ENCODE data around the gene CTIF. TPM values are rescaled to one million over a fixed set of nuclear protein-coding genes. Genes with fewer than 3 reads are reported as not detected.

CTIF gene
- total and polyA plus RNA-seq, 10 donors = 5.2 to 39.2 (median 18.5) TPM

DNA sequence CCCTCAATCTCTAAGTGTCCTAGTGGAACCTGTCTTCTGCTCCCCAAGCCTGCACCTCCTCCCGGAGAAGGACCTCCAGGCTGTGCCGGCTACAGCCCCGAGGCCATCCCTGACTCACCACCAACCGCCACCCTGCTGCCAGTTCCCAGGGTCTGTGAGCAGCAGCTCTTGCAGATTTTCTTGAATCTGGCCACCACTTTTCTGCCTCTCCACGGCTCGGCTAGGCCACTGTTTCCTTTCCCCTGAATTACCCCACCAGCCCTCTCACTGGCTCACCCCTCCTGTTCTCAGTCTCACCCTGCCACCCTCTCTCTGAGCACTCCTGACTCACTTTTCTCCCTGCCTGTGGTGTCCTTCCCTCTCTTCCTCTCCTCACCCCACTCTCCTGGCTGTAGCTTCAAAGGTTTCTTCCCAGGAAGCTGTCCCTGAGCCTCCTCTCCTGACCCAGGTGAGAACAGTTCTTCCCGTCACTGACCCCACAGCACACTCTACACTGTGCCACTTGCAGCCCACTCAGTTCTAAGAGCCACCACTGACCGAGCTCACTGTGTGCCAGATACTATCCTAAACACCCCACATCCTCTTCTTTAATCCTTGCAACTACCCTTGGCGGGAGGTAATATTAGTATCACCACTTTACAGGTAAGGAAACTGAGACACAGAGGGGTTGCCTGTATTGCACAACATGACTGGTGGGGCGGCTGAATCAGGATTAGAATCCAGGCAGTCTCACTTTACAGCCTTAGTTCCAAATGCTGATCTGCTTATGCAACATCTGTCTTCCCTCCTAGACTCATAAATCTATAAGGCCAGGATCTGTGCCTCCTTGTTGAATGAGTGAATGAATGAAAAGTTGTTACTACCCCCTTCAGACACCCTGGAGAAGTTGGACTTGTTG is 300.3 kb downstream of the CTIF start:
- peak overlapping the region in 4 of 8 donors; percentile 48 to 89 (median 78) for H3K27ac ChIP-seq
- TF ChIP-seq, protein P1, sequence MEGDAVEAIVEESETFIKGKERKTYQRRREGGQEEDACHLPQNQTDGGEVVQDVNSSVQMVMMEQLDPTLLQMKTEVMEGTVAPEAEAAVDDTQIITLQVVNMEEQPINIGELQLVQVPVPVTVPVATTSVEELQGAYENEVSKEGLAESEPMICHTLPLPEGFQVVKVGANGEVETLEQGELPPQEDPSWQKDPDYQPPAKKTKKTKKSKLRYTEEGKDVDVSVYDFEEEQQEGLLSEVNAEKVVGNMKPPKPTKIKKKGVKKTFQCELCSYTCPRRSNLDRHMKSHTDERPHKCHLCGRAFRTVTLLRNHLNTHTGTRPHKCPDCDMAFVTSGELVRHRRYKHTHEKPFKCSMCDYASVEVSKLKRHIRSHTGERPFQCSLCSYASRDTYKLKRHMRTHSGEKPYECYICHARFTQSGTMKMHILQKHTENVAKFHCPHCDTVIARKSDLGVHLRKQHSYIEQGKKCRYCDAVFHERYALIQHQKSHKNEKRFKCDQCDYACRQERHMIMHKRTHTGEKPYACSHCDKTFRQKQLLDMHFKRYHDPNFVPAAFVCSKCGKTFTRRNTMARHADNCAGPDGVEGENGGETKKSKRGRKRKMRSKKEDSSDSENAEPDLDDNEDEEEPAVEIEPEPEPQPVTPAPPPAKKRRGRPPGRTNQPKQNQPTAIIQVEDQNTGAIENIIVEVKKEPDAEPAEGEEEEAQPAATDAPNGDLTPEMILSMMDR (IDR thresholded peaks at IDR 0.05 in 8 of 11, conservative IDR thresholded peaks at IDR 0.05 in 3 of 11) = no peak
- TF ChIP-seq POLR2A (IDR thresholded peaks at IDR 0.05) (no peak), POLR2AphosphoS5 (IDR thresholded peaks at IDR 0.05) (no peak)
- no peak overlapping the region for H3K4me3 ChIP-seq
- 75 to 83% (median 77%) methylated on average over 9 to 10 of the region's 10 CpGs for WGBS, 5 donors
- intact Hi-C loops (cut with DNase I; ENCODE audit: low total_unique reads) = no loop called here
- no peaks in the 10 kb centered on the region for H3K36me3 ChIP-seq
- peaks cover 24 to 100% (median 68%) of the 10 kb centered on the region in 6 donors for H3K4me1 ChIP-seq
- no peaks in the 10 kb centered on the region for H3K9me3 ChIP-seq
- no peaks in the 10 kb centered on the region for H3K27me3 ChIP-seq (replicated peaks in 1 of 7)
- peak; percentile 78 for DNase-seq

DNA sequence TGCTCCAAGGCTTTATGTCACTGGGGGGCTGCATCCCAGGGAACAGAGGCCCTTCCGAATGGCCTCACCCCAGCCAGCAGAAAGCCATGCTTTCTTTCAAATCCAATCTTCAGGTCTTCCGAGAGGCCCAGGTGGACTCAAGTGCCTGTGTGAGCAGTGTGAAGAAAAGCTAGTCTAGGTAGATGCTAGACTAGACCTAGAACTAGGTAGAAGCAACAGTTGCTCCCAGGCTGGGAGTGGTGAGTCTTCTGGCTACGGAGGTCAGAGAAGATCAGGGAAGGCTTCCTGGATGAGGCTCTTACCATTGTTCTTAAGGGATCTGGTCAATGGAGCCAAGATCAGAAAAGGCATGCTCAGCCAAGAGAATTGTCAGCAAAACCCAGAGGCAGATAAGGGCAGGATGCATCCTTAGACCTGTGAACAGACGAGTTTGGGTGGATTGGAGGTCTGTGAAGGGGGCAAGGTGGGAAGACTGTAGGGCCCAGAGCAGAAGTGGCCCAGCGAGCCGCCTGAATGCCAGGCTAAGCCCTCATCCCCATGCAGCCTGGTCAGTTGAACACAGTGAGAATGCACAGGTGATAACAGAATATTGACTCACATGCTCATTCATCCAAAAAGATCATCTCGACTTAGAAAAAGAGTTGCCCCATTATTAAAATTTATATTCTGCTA is 301.1 kb downstream of the CTIF start:
- H3K4me1 ChIP-seq = peaks cover 16 to 100% (median 68%) of the 10 kb centered on the region in 6 donors
- no peaks in the 10 kb centered on the region for H3K27me3 ChIP-seq (replicated peaks in 1 of 7)
- no peaks in the 10 kb centered on the region for H3K9me3 ChIP-seq
- TF ChIP-seq POLR2AphosphoS5 (IDR thresholded peaks at IDR 0.05) = no peak
- TF ChIP-seq POLR2A (IDR thresholded peaks at IDR 0.05) = no peak
- TF ChIP-seq, protein P1 (IDR thresholded peaks at IDR 0.05 in 8 of 11, conservative IDR thresholded peaks at IDR 0.05 in 3 of 11) = no peak
- H3K4me3 ChIP-seq = no peak overlapping the region
- intact Hi-C loops (cut with DNase I; ENCODE audit: low total_unique reads) = no loop called here
- peak; percentile 32 for DNase-seq
- no peaks in the 10 kb centered on the region for H3K36me3 ChIP-seq
- 87 to 94% (median 90%) methylated on average over 7 of the region's 7 CpGs for WGBS, 5 donors
- peak overlapping the region in 3 of 8 donors; percentile 76 to 89 (median 81) for H3K27ac ChIP-seq

DNA sequence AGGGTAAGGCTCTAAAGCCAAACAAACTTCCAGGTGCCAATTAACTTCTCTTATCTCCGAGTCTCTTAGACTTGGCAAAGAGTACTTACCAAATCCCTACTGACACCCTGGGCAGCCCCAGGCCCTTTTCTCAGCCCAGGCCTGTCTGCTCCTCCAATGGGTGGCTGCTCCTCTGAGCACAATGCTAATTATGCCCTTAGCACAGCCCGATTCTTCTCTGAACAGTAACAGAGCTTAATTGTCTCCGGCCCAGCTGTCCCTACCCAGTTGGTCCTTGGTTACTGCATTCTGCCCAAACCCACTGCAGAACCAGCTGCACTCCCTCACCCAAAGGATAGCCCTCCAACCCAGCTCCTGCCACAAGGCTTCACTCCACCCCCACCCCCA is 301.7 kb downstream of the CTIF start:
- Histone ChIP-seq H3K4me1 (peaks cover 11 to 99% (median 67%) of the 10 kb centered on the region in 6 donors), H3K27ac (peak overlapping the region in 3 of 8 donors; percentile 76 to 89 (median 81)), H3K4me3 (no peak overlapping the region), H3K36me3 (no peaks in the 10 kb centered on the region), H3K9me3 (no peaks in the 10 kb centered on the region), H3K27me3 (replicated peaks in 1 of 7) (no peaks in the 10 kb centered on the region)
- 88 to 97% (median 95%) methylated on average over 3 of the region's 3 CpGs for WGBS, 5 donors
- peak; percentile 41 for DNase-seq
- TF ChIP-seq POLR2A (IDR thresholded peaks at IDR 0.05) (no peak), POLR2AphosphoS5 (IDR thresholded peaks at IDR 0.05) (no peak)
- intact Hi-C loops (cut with DNase I; ENCODE audit: low total_unique reads) = no loop called here

DNA sequence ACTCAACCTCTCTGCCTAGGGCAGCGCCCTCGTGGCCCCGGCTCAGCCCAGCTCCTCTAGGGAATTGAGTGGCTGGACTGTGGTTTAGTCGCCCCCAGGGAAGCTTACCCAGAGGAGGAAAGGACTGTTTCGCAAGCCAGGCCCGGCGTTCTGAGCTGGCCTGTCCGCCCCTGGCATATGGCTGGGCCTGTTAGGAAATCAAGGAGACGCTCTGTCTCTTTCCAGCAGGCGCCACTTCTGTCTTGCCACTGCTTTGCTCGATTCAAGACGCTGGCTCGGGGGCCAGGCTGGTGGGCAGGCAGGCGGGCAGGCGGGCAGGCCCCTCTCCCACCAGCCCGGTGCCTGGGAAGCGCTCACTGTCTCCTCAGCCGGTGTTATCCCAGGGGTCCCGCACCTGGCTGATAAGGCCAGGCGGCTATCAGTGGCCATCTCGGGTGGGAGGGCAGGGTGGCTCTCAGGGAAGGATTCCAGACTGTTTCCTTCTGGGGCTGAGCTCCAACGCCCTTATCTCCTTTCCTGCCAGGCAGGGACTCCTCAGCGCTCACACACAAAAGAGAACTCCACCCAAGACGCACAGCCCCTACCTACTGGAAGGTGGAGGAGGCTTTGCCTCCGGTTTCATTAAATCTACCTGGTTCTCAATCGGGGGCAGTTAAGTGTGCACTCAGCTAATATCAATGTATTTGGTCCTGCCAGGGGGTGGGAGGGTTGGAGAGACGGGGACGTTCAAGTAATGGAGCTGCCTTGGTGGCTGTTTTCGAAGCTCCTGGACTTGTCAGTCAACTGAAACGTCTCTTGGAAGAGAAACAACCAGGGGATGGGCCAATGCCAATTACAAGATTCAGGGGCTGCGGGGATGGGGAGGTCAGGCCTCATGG is 302.8 kb downstream of the CTIF start:
- Histone ChIP-seq H3K27ac (peak overlapping the region; percentile 32 to 89 (median 76)), H3K4me1 (peaks cover 11 to 88% (median 65%) of the 10 kb centered on the region in 6 donors), H3K27me3 (replicated peaks in 1 of 7) (no peaks in the 10 kb centered on the region), H3K4me3 (no peak overlapping the region), H3K9me3 (no peaks in the 10 kb centered on the region), H3K36me3 (no peaks in the 10 kb centered on the region)
- no peak for TF ChIP-seq POLR2AphosphoS5 (IDR thresholded peaks at IDR 0.05)
- TF ChIP-seq POLR2A (IDR thresholded peaks at IDR 0.05) = no peak
- TF ChIP-seq, protein P1 (IDR thresholded peaks at IDR 0.05 in 8 of 11, conservative IDR thresholded peaks at IDR 0.05 in 3 of 11) = no peak
- intact Hi-C loops (cut with DNase I; ENCODE audit: low total_unique reads) = no loop called here
- peak; percentile 78 for DNase-seq
- WGBS, 5 donors = 58 to 77% (median 65%) methylated on average over 20 to 31 of the region's 31 CpGs
